Activated CD8-positive, alpha-beta T cell treated with anti-CD3 and anti-CD28 coated beads for 36 hours (primary cell): ENCODE results near the gene HBA2. TPM values are rescaled to one million over a fixed set of nuclear protein-coding genes. Genes with fewer than 3 reads are reported as not detected.
A peak's percentile ranks its signal among the peaks of the same experiment; 100 is the strongest.
"Not testable (repeated sequence)": the region's sequence is repeated elsewhere in the genome, so short reads cannot be mapped to it uniquely, and the experiment has no call there.

ENCODE experiments used
- ATAC-seq: fragments of 200-7000 bp; cut with Tn5 transposase; one replicate; pipeline ENCODE4 v1.10.0; 2021; ENCODE audit warnings: mild to moderate bottlenecking, moderate library complexity
- CTCF ChIA-PET: fragments of 350-600 bp; sonication (Branson Sonifier 250); formaldehyde crosslinking; loops from one replicate; lab custom pipeline; 2021; ENCODE audit warnings: antibody characterized with exemption; lab: Charles Lee
- POLR2A ChIA-PET: fragments of 350-600 bp; sonication (Branson Sonifier 250); formaldehyde crosslinking; loops from one replicate; lab custom pipeline; 2021; ENCODE audit warnings: antibody characterized with exemption; lab: Charles Lee
- DNase-seq: peaks from one replicate; pipeline ENCODE4 v3.0.0-alpha.2; 2020
- H3K27ac Mint-ChIP-seq: one replicate; pipeline ENCODE4 v1.8.0; 2021; ENCODE audit warnings: mild to moderate bottlenecking, mixed read lengths
- H3K27me3 Mint-ChIP-seq: one replicate; pipeline ENCODE4 v1.8.0; 2021; ENCODE audit warnings: mixed read lengths
- H3K36me3 Mint-ChIP-seq: one replicate; pipeline ENCODE4 v1.8.0; 2021; ENCODE audit warnings: low read depth, mixed read lengths
- H3K4me1 Mint-ChIP-seq: one replicate; pipeline ENCODE4 v1.8.0; 2021; ENCODE audit warnings: low read depth, mixed read lengths
- H3K4me3 Mint-ChIP-seq: one replicate; pipeline ENCODE4 v1.8.0; 2021; ENCODE audit warnings: mild to moderate bottlenecking, moderate library complexity, mixed read lengths
- H3K9me3 Mint-ChIP-seq: one replicate; pipeline ENCODE4 v1.8.0; 2021; ENCODE audit warnings: mixed read lengths
- CTCF ChIP-seq: fragments of 200-600 bp; IDR thresholded peaks from one replicate; pipeline ENCODE4 v1.8.0; 2022; ENCODE audit warnings: antibody characterized with exemption, mild to moderate bottlenecking
- intact Hi-C: fragments of 100-400 bp; cut with micrococcal nuclease; formaldehyde crosslinking; loops from one replicate; pipeline ENCODE4 v1.10.0; 2022
- total RNA-seq, 2 experiments: library from RNA; stranded (reverse); gene quantifications; one replicate each; pipeline ENCODE4 v1.2.3, GENCODE V29; 2021

HBA2 gene
- total RNA-seq, 2 experiments from 2014 or later = not detected

- no peak for ATAC-seq
- H3K4me3 Mint-ChIP-seq = no peak overlapping the region
- H3K36me3 Mint-ChIP-seq = no peaks in the 10 kb centered on the region
- H3K27ac Mint-ChIP-seq = no peak overlapping the region
- no peaks in the 10 kb centered on the region for H3K9me3 Mint-ChIP-seq
- POLR2A ChIA-PET = no interaction called here
- H3K4me1 Mint-ChIP-seq = peaks cover 20% of the 10 kb centered on the region
- intact Hi-C loops = no loop called here
- H3K27me3 Mint-ChIP-seq = peaks cover 56% of the 10 kb centered on the region
- CTCF ChIA-PET = interaction anchor here (0.9 to 1.7 kb wide), 2 partner anchors 78 to 109 kb away, joined by 3 to 5 read pairs; no protein-coding TSS in a partner anchor
- no peak for DNase-seq
- no peak for TF ChIP-seq CTCF
Observed at GRCh38 chr16:175011-175949, 2.6 kb downstream of the HBA2 start.

- H3K4me3 Mint-ChIP-seq, DNase-seq, H3K27ac Mint-ChIP-seq, intact Hi-C loops, H3K9me3 Mint-ChIP-seq, ATAC-seq, POLR2A ChIA-PET, H3K36me3 Mint-ChIP-seq: not testable (repeated sequence)
- Mint-ChIP-seq H3K4me1 (peaks cover 18% of the 10 kb centered on the region), H3K27me3 (peaks cover 52% of the 10 kb centered on the region)
- CTCF ChIA-PET = interaction anchor here (1.7 kb wide), 1 partner anchor 79 kb away, joined by 5 read pairs; no protein-coding TSS in a partner anchor
Observed at GRCh38 chr16:176006-176405, 3.3 kb downstream of the HBA2 start.

GRCh38 chr16:176477-177382 lies 4.1 kb downstream of the HBA2 start, which contains the start of gene HBA1:
HBA1 (plus strand) TSS chr16:176680; CDS start chr16:176717, 37 bp downstream.
- intact Hi-C loops, H3K9me3 Mint-ChIP-seq, H3K4me3 Mint-ChIP-seq, H3K36me3 Mint-ChIP-seq, DNase-seq, H3K27ac Mint-ChIP-seq, POLR2A ChIA-PET: not testable (repeated sequence)
- CTCF ChIA-PET = interaction anchor here (1.4 to 1.7 kb wide), 2 partner anchors 59 to 80 kb away, joined by 4 to 5 read pairs; no protein-coding TSS in a partner anchor
- H3K4me1 Mint-ChIP-seq = peaks cover 16% of the 10 kb centered on the region
- peaks cover 47% of the 10 kb centered on the region for H3K27me3 Mint-ChIP-seq
- ATAC-seq = peak; percentile 24

- ATAC-seq (no peak), DNase-seq (no peak)
- TF ChIP-seq CTCF = no peak
- intact Hi-C loops = no loop called here
- peaks cover 45% of the 10 kb centered on the region for H3K27me3 Mint-ChIP-seq
- POLR2A ChIA-PET = interaction anchor here (0.8 kb wide), 1 partner anchor 9 kb away, joined by 5 read pairs; no protein-coding TSS in a partner anchor
- no peak overlapping the region for H3K27ac Mint-ChIP-seq
- peaks cover 15% of the 10 kb centered on the region for H3K4me1 Mint-ChIP-seq
- no peak overlapping the region for H3K4me3 Mint-ChIP-seq
- H3K9me3 Mint-ChIP-seq = no peaks in the 10 kb centered on the region
- CTCF ChIA-PET = interaction anchor here (1.4 to 1.7 kb wide), 2 partner anchors 60 to 81 kb away, joined by 4 to 5 read pairs; no protein-coding TSS in a partner anchor
- H3K36me3 Mint-ChIP-seq = no peaks in the 10 kb centered on the region
Observed at GRCh38 chr16:177394-177822, 4.7 kb downstream of the HBA2 start.

GRCh38 chr16:177981-178667 lies 5.4 kb downstream of the HBA2 start:
- ATAC-seq (no peak), DNase-seq (no peak)
- intact Hi-C loops = no loop called here
- H3K27me3 Mint-ChIP-seq = peaks cover 45% of the 10 kb centered on the region
- ChIA-PET POLR2A (interaction anchor here (0.8 to 1.3 kb wide), 2 partner anchors 10 kb away, joined by 3 to 5 read pairs; no protein-coding TSS in a partner anchor), CTCF (interaction anchor here (1.4 to 1.7 kb wide), 3 partner anchors 61 to 112 kb away, joined by 3 to 5 read pairs (median 4); no protein-coding TSS in a partner anchor)
- H3K4me1 Mint-ChIP-seq = peaks cover 15% of the 10 kb centered on the region
- H3K36me3 Mint-ChIP-seq = no peaks in the 10 kb centered on the region
- no peak overlapping the region for H3K4me3 Mint-ChIP-seq
- H3K9me3 Mint-ChIP-seq = no peaks in the 10 kb centered on the region
- no peak for TF ChIP-seq CTCF
- H3K27ac Mint-ChIP-seq = no peak overlapping the region
